Measurements from ENCODE around the gene SPOPL.

GRCh38 chr2:138536302-138536701 lies 34.7 kb downstream of the SPOPL start:
- TF ChIP-seq POLR2A (IDR thresholded peaks at IDR 0.05), result no peak
- no peak for TF ChIP-seq CTCF (IDR thresholded peaks at IDR 0.05)

Data from adrenal gland (tissue), 5 donors.